ENCODE results near the gene MAGEA11. TPM values are rescaled to one million over a fixed set of nuclear protein-coding genes. Genes with fewer than 3 reads are reported as not detected.

Gene MAGEA11
- total RNA-seq, 6 donors from 2014 or later: not detected

DNA sequence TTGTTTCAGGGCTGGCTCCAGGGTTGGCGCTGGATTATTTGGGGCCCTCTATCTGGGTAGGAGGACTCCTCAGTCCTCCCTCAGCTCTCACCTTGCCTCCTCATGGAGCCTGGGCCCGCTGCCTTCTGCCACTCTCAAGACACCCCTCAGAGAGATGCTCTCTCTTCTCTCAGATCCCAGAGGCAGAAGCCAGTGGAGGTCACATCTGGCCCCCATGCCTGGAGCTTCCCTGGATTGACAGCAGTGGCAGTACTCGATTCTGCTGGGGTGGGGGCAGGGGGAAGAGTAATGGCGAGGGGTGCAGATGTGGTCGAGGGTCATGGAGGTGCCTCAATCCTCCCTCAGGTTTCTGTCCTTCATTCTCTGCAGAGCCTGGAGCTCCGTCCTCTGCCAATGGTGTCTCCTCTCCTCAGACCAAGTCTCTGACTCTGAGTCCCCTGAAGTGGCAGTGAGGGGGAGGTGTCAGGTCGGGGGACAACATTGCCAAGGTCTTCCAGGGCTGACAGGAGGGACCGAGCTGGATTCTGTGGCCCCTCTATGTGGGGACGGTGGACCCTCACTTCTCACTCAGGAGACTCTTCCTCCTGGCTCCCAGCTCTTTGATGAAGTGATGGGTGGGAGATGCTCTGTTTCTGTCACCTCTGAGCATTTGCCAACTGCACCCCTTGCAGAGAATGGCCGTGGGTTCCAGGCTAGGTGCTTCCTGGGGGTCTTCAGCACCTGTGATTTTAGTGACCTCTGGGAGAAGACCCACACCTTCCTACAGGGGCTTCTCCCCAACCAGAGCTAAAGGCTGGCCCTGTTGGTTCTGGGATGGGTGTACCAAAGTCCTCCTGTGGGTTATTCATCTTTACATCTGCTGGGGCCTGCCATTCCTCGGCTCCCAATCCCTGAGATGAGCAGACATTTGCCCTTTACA, 51.1 kb downstream of the MAGEA11 start:
- Histone ChIP-seq H3K36me3 (no peaks in the 10 kb centered on the region), H3K9me3 (no peaks in the 10 kb centered on the region), H3K4me1 (no peaks in the 10 kb centered on the region), H3K27me3 (no peaks in the 10 kb centered on the region), H3K4me3 (no peak overlapping the region), H3K27ac (no peak overlapping the region)
- TF ChIP-seq, protein P1, sequence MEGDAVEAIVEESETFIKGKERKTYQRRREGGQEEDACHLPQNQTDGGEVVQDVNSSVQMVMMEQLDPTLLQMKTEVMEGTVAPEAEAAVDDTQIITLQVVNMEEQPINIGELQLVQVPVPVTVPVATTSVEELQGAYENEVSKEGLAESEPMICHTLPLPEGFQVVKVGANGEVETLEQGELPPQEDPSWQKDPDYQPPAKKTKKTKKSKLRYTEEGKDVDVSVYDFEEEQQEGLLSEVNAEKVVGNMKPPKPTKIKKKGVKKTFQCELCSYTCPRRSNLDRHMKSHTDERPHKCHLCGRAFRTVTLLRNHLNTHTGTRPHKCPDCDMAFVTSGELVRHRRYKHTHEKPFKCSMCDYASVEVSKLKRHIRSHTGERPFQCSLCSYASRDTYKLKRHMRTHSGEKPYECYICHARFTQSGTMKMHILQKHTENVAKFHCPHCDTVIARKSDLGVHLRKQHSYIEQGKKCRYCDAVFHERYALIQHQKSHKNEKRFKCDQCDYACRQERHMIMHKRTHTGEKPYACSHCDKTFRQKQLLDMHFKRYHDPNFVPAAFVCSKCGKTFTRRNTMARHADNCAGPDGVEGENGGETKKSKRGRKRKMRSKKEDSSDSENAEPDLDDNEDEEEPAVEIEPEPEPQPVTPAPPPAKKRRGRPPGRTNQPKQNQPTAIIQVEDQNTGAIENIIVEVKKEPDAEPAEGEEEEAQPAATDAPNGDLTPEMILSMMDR (IDR thresholded peaks at IDR 0.05): no peak
- TF ChIP-seq POLR2A (IDR thresholded peaks at IDR 0.05) (no peak), POLR2AphosphoS5 (IDR thresholded peaks at IDR 0.05) (no peak), EP300 (IDR thresholded peaks at IDR 0.05) (no peak)
- 61 to 73% methylated on average over 4 to 10 of the region's 11 CpGs for WGBS, 2 donors
- ATAC-seq (ENCODE audit: low FRiP score in 2 of 2) (no peak), DNase-seq (no peak)

Small RNA genes lying within 50 kb of the gene (small RNA-seq; reads per million reads assigned to genes)
- 0 reads per million in 4 donors for gene AC244098.1
- 0 reads per million in 4 donors for gene AC244098.2
- 0 reads per million in 4 donors for gene AC244098.3

Other genes with a start within 250 kb of the MAGEA11 start
- gene IDS, start 206.8 kb upstream of the MAGEA11 start, total RNA-seq: 100 to 1,000 TPM in 3 of 6 donors, 10 to 100 TPM in 3; 77.5 to 130 (median 97.5) TPM
- gene EOLA1, start 171.0 kb upstream of the MAGEA11 start, total RNA-seq: 10 to 100 TPM; 12.2 to 30.5 (median 17.2) TPM
- not detected for gene HSFX3, start 162.1 kb upstream of the MAGEA11 start, total RNA-seq
- gene MAGEA9B, start 124.6 kb upstream of the MAGEA11 start, total RNA-seq: not detected
- gene HSFX2, start 116.7 kb upstream of the MAGEA11 start, total RNA-seq: under 1 TPM in 2 of 6 donors, not detected in 4; 0.24 to 0.49 TPM
- gene TMEM185A, start 80.3 kb upstream of the MAGEA11 start, total RNA-seq: 10 to 100 TPM in 5 of 6 donors, 1 to 10 TPM in 1; 9.4 to 26.0 (median 17.2) TPM
- gene HSFX1, start 62.0 kb downstream of the MAGEA11 start, total RNA-seq: 1 to 10 TPM in 3 of 6 donors, under 1 TPM in 1, not detected in 2; 0.91 to 4.2 (median 1.4) TPM
- gene MAGEA9, start 69.9 kb downstream of the MAGEA11 start, total RNA-seq: not detected
- gene MAGEA8, start 169.1 kb downstream of the MAGEA11 start, total RNA-seq: not detected
- gene HSFX4, start 217.5 kb downstream of the MAGEA11 start, total RNA-seq: not detected
- gene EOLA2, start 226.4 kb downstream of the MAGEA11 start, total RNA-seq: 10 to 100 TPM; 24.5 to 56.6 (median 33.4) TPM

Data from upper lobe of left lung (tissue), 6 donors.